H1 (cell line): ENCODE results near the gene COX19. TPM values are rescaled to one million over a fixed set of nuclear protein-coding genes. Genes with fewer than 3 reads are reported as not detected.

Experiments
- CTCF ChIA-PET: fragments of 300-600 bp; sonication (Branson Sonifier 250); formaldehyde crosslinking; loops from one replicate; lab custom pipeline; 2021; ENCODE audit not compliant: partially characterized antibody; lab: Charles Lee
- POLR2A ChIA-PET: fragments of 300-600 bp; sonication (Branson Sonifier 250); formaldehyde crosslinking; loops from one replicate; lab custom pipeline; 2021; ENCODE audit warnings: inconsistent platforms; ENCODE audit not compliant: partially characterized antibody; lab: Charles Lee
- DNase-seq, 2 experiments: peaks; one replicate each; pipeline versions ENCODE4 v3.0.0 to v3.0.0-alpha.2; 2010 to 2022; ENCODE audit warnings: low spot score in 2 of 2, low read depth in 1 of 2, mixed read lengths in 1 of 2
- FAIRE-seq: peaks from 2 replicates; lab custom pipeline; 2011; peaks lifted over from hg19 to GRCh38; lab: Jason Lieb, UNC
- H2AFZ ChIP-seq: 2 replicates; pipeline ENCODE4 v1.8.1; 2012; ENCODE audit warnings: low read length, inconsistent platforms
- H2AK5ac ChIP-seq: 2 replicates; pipeline ENCODE4 v1.6.1; 2013; ENCODE audit warnings: low read depth, low read length
- H2BK120ac ChIP-seq: replicated peaks from 2 replicates; pipeline ENCODE3; 2013; ENCODE audit warnings: low read depth, low read length, inconsistent platforms
- H2BK12ac ChIP-seq: 2 replicates; pipeline ENCODE4 v1.6.1; 2013; ENCODE audit warnings: low read depth, low read length
- H2BK15ac ChIP-seq: 2 replicates; pipeline ENCODE4 v1.6.1; 2013; ENCODE audit warnings: low read length
- H2BK20ac ChIP-seq: 2 replicates; pipeline ENCODE4 v1.6.1; 2013; ENCODE audit warnings: low read length
- H2BK5ac ChIP-seq: 2 replicates; pipeline ENCODE4 v1.6.1; 2013; ENCODE audit warnings: low read depth, low read length
- H3K14ac ChIP-seq: 2 replicates; pipeline ENCODE4 v1.6.1; 2013; ENCODE audit warnings: inconsistent platforms; ENCODE audit not compliant: insufficient read length
- H3K18ac ChIP-seq: 2 replicates; pipeline ENCODE4 v1.6.1; 2013; ENCODE audit warnings: low read length; ENCODE audit errors: extremely low read depth
- H3K23ac ChIP-seq: 2 replicates; pipeline ENCODE4 v1.6.1; 2013; ENCODE audit warnings: inconsistent platforms; ENCODE audit not compliant: insufficient read length
- H3K23me2 ChIP-seq: 2 replicates; pipeline ENCODE4 v1.6.1; 2013; ENCODE audit warnings: low read depth, low read length
- H3K27ac ChIP-seq: 2 replicates; pipeline ENCODE4 v1.6.1; 2011; ENCODE audit warnings: low read depth, low read length, inconsistent platforms
- H3K27me3 ChIP-seq, 4 experiments: replicated peaks in 1 of 4; 1 replicate in 1 of 4; 2 replicates in 3 of 4; pipeline versions ENCODE4 v1.6.1 to v1.8.1; 2011 to 2013; ENCODE audit warnings: low read length in 3 of 4, mild to moderate bottlenecking in 3 of 4, inconsistent platforms in 2 of 4, mixed read lengths in 2 of 4, moderate library complexity in 1 of 4; ENCODE audit not compliant: control insufficient read depth in 3 of 4, insufficient read depth in 3 of 4; ENCODE audit errors: extremely low read depth in 1 of 4
- H3K36me3 ChIP-seq, 4 experiments: 2 replicates each; pipeline versions ENCODE4 v1.6.1 to v1.8.1; 2011 to 2013; ENCODE audit warnings: mild to moderate bottlenecking in 4 of 4, low read length in 3 of 4, moderate library complexity in 2 of 4, control low read depth in 1 of 4, inconsistent platforms in 1 of 4; ENCODE audit not compliant: insufficient read depth in 4 of 4, control insufficient read depth in 2 of 4
- H3K4ac ChIP-seq: replicated peaks from 2 replicates; pipeline ENCODE3; 2013; ENCODE audit warnings: low read length, low read depth, mixed read lengths, inconsistent platforms; ENCODE audit not compliant: insufficient read length
- H3K4me1 ChIP-seq, 4 experiments: replicated peaks in 1 of 4; 1 replicate in 1 of 4; 2 replicates in 3 of 4; pipeline versions ENCODE4 v1.6.1 to v1.8.1; 2011 to 2013; ENCODE audit warnings: low read length in 3 of 4, inconsistent platforms in 2 of 4, mixed read lengths in 1 of 4; ENCODE audit not compliant: insufficient read depth in 4 of 4, control insufficient read depth in 3 of 4
- H3K4me2 ChIP-seq, 2 experiments: 2 replicates each; pipeline versions ENCODE4 v1.6.1 to v1.8.1; 2011 to 2013; ENCODE audit warnings: low read depth in 2 of 2, low read length in 2 of 2, control low read depth in 1 of 2, inconsistent platforms in 1 of 2, mild to moderate bottlenecking in 1 of 2; ENCODE audit not compliant: insufficient read depth in 1 of 2
- H3K4me3 ChIP-seq, 4 experiments: fragments of 200-600, 300-600 bp in 1 of 4; sonication (generic), shearing (Covaris generic), sonication (Bioruptor Twin) in 1 of 4; 2 replicates each; pipeline versions ENCODE4 v1.5.1 to v1.8.1; 2011 to 2016; ENCODE audit warnings: low read length in 4 of 4, low read depth in 3 of 4, control low read depth in 2 of 4, inconsistent platforms in 2 of 4, mild to moderate bottlenecking in 2 of 4, mixed read lengths in 1 of 4, moderate library complexity in 1 of 4; ENCODE audit not compliant: insufficient read depth in 2 of 4; ENCODE audit errors: extremely low read depth in 1 of 4
- H3K56ac ChIP-seq: replicated peaks from 2 replicates; pipeline ENCODE3; 2013; ENCODE audit warnings: low read depth, mild to moderate bottlenecking, mixed read lengths, low read length, inconsistent platforms; ENCODE audit not compliant: insufficient read length
- H3K79me1 ChIP-seq: 2 replicates; pipeline ENCODE4 v1.6.1; 2013; ENCODE audit warnings: low read depth, low read length, control low read depth
- H3K79me2 ChIP-seq, 2 experiments: 2 replicates each; pipeline versions ENCODE4 v1.6.1 to v1.8.1; 2012 to 2013; ENCODE audit warnings: low read length in 2 of 2, mild to moderate bottlenecking in 2 of 2, inconsistent platforms in 1 of 2; ENCODE audit not compliant: insufficient read depth in 2 of 2, control insufficient read depth in 1 of 2
- H3K9ac ChIP-seq, 4 experiments: replicated peaks in 1 of 4; 1 replicate in 1 of 4; 2 replicates in 3 of 4; pipeline versions ENCODE4 v1.6.1 to v1.8.1; 2011 to 2013; ENCODE audit warnings: low read depth in 3 of 4, low read length in 3 of 4, control low read depth in 2 of 4, mild to moderate bottlenecking in 2 of 4, moderate library complexity in 2 of 4, inconsistent platforms in 1 of 4; ENCODE audit errors: extremely low read depth in 1 of 4
- H3K9me3 ChIP-seq, 2 experiments: 2 replicates each; pipeline versions ENCODE4 v1.6.1 to v1.8.1; 2012 to 2013; ENCODE audit warnings: mild to moderate bottlenecking in 2 of 2, moderate library complexity in 2 of 2, control low read depth in 1 of 2, inconsistent platforms in 1 of 2, low read depth in 1 of 2, low read length in 1 of 2, mixed read lengths in 1 of 2; ENCODE audit not compliant: insufficient read depth in 2 of 2
- H4K20me1 ChIP-seq, 2 experiments: replicated peaks in 1 of 2; 2 replicates each; pipeline versions ENCODE3 to v1.8.1; 2011 to 2013; ENCODE audit warnings: inconsistent platforms in 2 of 2, low read length in 2 of 2, mild to moderate bottlenecking in 1 of 2; ENCODE audit not compliant: insufficient read depth in 2 of 2, control insufficient read depth in 1 of 2
- H4K5ac ChIP-seq: 2 replicates; pipeline ENCODE4 v1.6.1; 2013; ENCODE audit warnings: low read length, low read depth, mixed read lengths, inconsistent platforms; ENCODE audit not compliant: insufficient read length
- H4K8ac ChIP-seq: 2 replicates; pipeline ENCODE4 v1.8.0; 2013; ENCODE audit warnings: mild to moderate bottlenecking, moderate library complexity, low read length, inconsistent platforms; ENCODE audit not compliant: insufficient read depth; ENCODE audit errors: extremely low read depth
- H4K91ac ChIP-seq: replicated peaks from 2 replicates; pipeline ENCODE3; 2013; ENCODE audit warnings: low read length, mixed read lengths, inconsistent platforms; ENCODE audit not compliant: insufficient read length
- ASH2L ChIP-seq: fragments of 200-600, 300-600 bp; sonication (generic); IDR thresholded peaks from one replicate; pipeline ENCODE4 v1.7.1; 2017; ENCODE audit warnings: low read length
- BCL11A ChIP-seq, 2 experiments: IDR thresholded peaks; one replicate each; pipeline ENCODE4 v1.6.1; 2011; ENCODE audit warnings: low read depth in 2 of 2, low read length in 2 of 2, mild to moderate bottlenecking in 2 of 2
- CBX5 ChIP-seq: fragments of 300-800, 300-1000 bp; sonication (generic); IDR thresholded peaks from 2 replicates; pipeline ENCODE4 v1.7.1; 2016; ENCODE audit warnings: antibody characterized with exemption, low read length, low read depth
- FOSL1 ChIP-seq: IDR thresholded peaks from 2 replicates; pipeline ENCODE4 v1.6.1; 2011; ENCODE audit warnings: mild to moderate bottlenecking, low read depth, low read length, moderate library complexity; ENCODE audit not compliant: insufficient read depth
- GABPA ChIP-seq: IDR thresholded peaks from 2 replicates; pipeline ENCODE4 v1.6.1; 2011; ENCODE audit warnings: mild to moderate bottlenecking, low read length, moderate library complexity, borderline replicate concordance; ENCODE audit not compliant: insufficient read depth
- HDAC2 ChIP-seq, 2 experiments: fragments of 300-600 bp in 1 of 2; sonication (generic) in 1 of 2; IDR thresholded peaks; 2 replicates each; pipeline ENCODE4 v1.6.1; 2011 to 2012; ENCODE audit warnings: low read depth in 2 of 2, low read length in 2 of 2, mild to moderate bottlenecking in 2 of 2, moderate library complexity in 2 of 2, borderline replicate concordance in 1 of 2, inconsistent platforms in 1 of 2
- KDM4A ChIP-seq: IDR thresholded peaks from one replicate; pipeline ENCODE4 v1.7.1; 2012; ENCODE audit warnings: low read depth, mild to moderate bottlenecking, moderate library complexity, low read length, inconsistent platforms; ENCODE audit not compliant: severe bottlenecking
- RAD21 ChIP-seq, 2 experiments: IDR thresholded peaks in 1 of 2; conservative IDR thresholded peaks in 1 of 2; 2 replicates each; pipeline ENCODE4 v1.6.1; 2011; ENCODE audit warnings: low read depth in 2 of 2, low read length in 2 of 2, improper control_type of control experiment in 1 of 2, inconsistent platforms in 1 of 2, mild to moderate bottlenecking in 1 of 2, moderate library complexity in 1 of 2
- TEAD4 ChIP-seq: IDR thresholded peaks from 2 replicates; pipeline ENCODE4 v1.6.1; 2012; ENCODE audit warnings: low read depth, low read length, inconsistent platforms, mixed read lengths
- whole genome bisulfite sequencing, 2 experiments: shearing (Covaris generic) in 1 of 2; methylation state at CpG; one replicate each; pipeline versions ENCODE4 v1.1.6 to v1.1.7; 2013 to 2015; ENCODE audit warnings: low lambda C conversion rate in 2 of 2, mixed read lengths in 2 of 2, inconsistent platforms in 1 of 2, low coverage in 1 of 2, missing lambda C conversion rate in 1 of 2; ENCODE audit not compliant: insufficient replicate concordance in 2 of 2, insufficient coverage in 1 of 2, insufficient read length in 1 of 2; ENCODE audit errors: extremely low coverage in 1 of 2, missing lambda C conversion rate in 1 of 2; 5-methylcytosine and 5-hydroxymethylcytosine counted together
- polyA plus RNA-seq, 7 experiments: library from polyadenylated mRNA; depleted of rRNA in 3 of 7; stranded (reverse) in 5 of 7; unstranded in 2 of 7; fragments of >200 nt in 5 of 7; fragments of 200-250 nt in 2 of 7; gene quantifications; 1 replicate in 5 of 7; 2 replicates in 1 of 7; 4 replicates in 1 of 7; pipeline versions ENCODE4 v1.2.1 to v1.2.3, GENCODE V29; 2011 to 2013; ENCODE audit warnings: missing spikeins in 2 of 7, mixed read lengths in 2 of 7
- total RNA-seq: library from RNA; stranded (reverse); fragmentation: NEBNext Ultra II Directional; extraction: Animal tissue kit (Norgen Biotek cat#: 25700); gene quantifications from 2 replicates; pipeline ENCODE4 v1.2.1, GENCODE V29; 2021

COX19 gene
- total and polyA plus RNA-seq, 2 of the 8 experiments (the other 6 are each of a cell fraction or from before 2014, with no cell fraction given), result 3.9 to 7.9 TPM

GRCh38 chr7:946256-946996 is 28.9 kb downstream of the COX19 start:
- H2BK5ac ChIP-seq, result peak overlapping the region; percentile 93; the same call in 1 of the 2 replicates
- H3K4me1 ChIP-seq, result peaks cover 0 to 26% (median 18%) of the 10 kb centered on the region in 4 experiments; a peak in 6 of 7 replicates
- no peak overlapping the region for H2BK15ac ChIP-seq
- H2BK20ac ChIP-seq, result no peak overlapping the region; the same call in 1 of the 2 replicates
- H3K4me2 ChIP-seq, result peak overlapping the region in 1 of 2 experiments; percentile 47; a peak in 1 of 4 replicates
- FAIRE-seq, result no peak
- no peak overlapping the region for H2AFZ ChIP-seq
- no peak overlapping the region for H2BK12ac ChIP-seq
- no peak overlapping the region for H3K56ac ChIP-seq
- H3K14ac ChIP-seq, result no peak overlapping the region
- TF ChIP-seq KDM4A (no peak), RAD21 (IDR thresholded peaks at IDR 0.05 in 1 of 2, conservative IDR thresholded peaks at IDR 0.05 in 1 of 2; ENCODE audit: low read depth in 2 of 2, low read length in 2 of 2) (no peak), BCL11A (IDR thresholded peaks at IDR 0.05; ENCODE audit: low read depth in 2 of 2, low read length in 2 of 2) (no peak), ASH2L (no peak), CBX5 (no peak), TEAD4 (no peak), GABPA (no peak), HDAC2 (IDR thresholded peaks at IDR 0.05; ENCODE audit: borderline replicate concordance in 1 of 2, low read depth in 2 of 2, low read length in 2 of 2) (no peak), FOSL1 (no peak)
- H3K4ac ChIP-seq, result peak overlapping the region; percentile 96
- peaks cover 0 to 4% (median 0%) of the 10 kb centered on the region in 4 experiments; a peak in 2 of 7 replicates for H3K27me3 ChIP-seq
- H4K8ac ChIP-seq, result peak overlapping the region; percentile 77
- no peaks in the 10 kb centered on the region for H3K36me3 ChIP-seq
- H3K18ac ChIP-seq, result peak overlapping the region; percentile 81; the same call in 1 of the 2 replicates
- H2AK5ac ChIP-seq, result no peak overlapping the region; the same call in 1 of the 2 replicates
- H4K5ac ChIP-seq, result peak overlapping the region; percentile 46
- no peaks in the 10 kb centered on the region for H3K79me1 ChIP-seq
- ChIA-PET CTCF (interaction anchor here (0.6 to 1.6 kb wide), 2 partner anchors 11 to 46 kb away, joined by 3 to 6 read pairs; no protein-coding TSS in a partner anchor), POLR2A (interaction anchor here (0.7 to 1.2 kb wide), 3 partner anchors 11 to 29 kb away, joined by 3 to 6 read pairs (median 3); partner anchors contain the start of gene COX19)
- peak overlapping the region; percentile 33 for H2BK120ac ChIP-seq
- no peaks in the 10 kb centered on the region for H4K20me1 ChIP-seq
- peak overlapping the region; percentile 100 for H4K91ac ChIP-seq
- no peak overlapping the region for H3K23ac ChIP-seq
- H3K9ac ChIP-seq, result no peak overlapping the region
- no peaks in the 10 kb centered on the region for H3K79me2 ChIP-seq
- no peak overlapping the region; the same call in 1 of the 2 replicates for H3K27ac ChIP-seq
- H3K9me3 ChIP-seq, result no peaks in the 10 kb centered on the region
- DNase-seq, result no peak
- H3K4me3 ChIP-seq, result no peak overlapping the region; a peak in 1 of 8 replicates
- H3K23me2 ChIP-seq, result no peaks in the 10 kb centered on the region
- WGBS, 2 experiments, result 94% methylated on average over 19 of the region's 29 CpGs; no CpG with 5 or more reads in 1 of the 2 experiments
